Kidney epithelial cell (primary cell): ENCODE data around the gene MANBA. TPM values are rescaled to one million over a fixed set of nuclear protein-coding genes. Genes with fewer than 3 reads are reported as not detected.
"Not testable (repeated sequence)": the region's sequence is repeated elsewhere in the genome, so short reads cannot be mapped to it uniquely, and the experiment has no call there.

Source experiments
- DNase-seq: peaks from one replicate; pipeline ENCODE4 v3.0.0-alpha.2; 2010; ENCODE audit warnings: low read depth
- H3K27me3 ChIP-seq: 2 replicates; pipeline ENCODE4 v1.6.0; 2011; ENCODE audit warnings: low read length; ENCODE audit not compliant: control insufficient read depth, insufficient read depth
- H3K36me3 ChIP-seq: 2 replicates; pipeline ENCODE4 v1.5.1; 2011; ENCODE audit warnings: low read length; ENCODE audit not compliant: control insufficient read depth, insufficient read depth
- H3K4me3 ChIP-seq: 2 replicates; pipeline ENCODE4 v1.5.1; 2011; ENCODE audit warnings: low read depth, mild to moderate bottlenecking, control low read depth, low read length
- total RNA-seq: library from RNA; depleted of rRNA; stranded (reverse); fragments of >200 nt; gene quantifications from 2 replicates; pipeline ENCODE4 v1.2.3, GENCODE V29; 2015
- TF ChIP-seq, protein P1 (sequence below): IDR thresholded peaks from 2 replicates; pipeline ENCODE4 v1.5.1; 2011; ENCODE audit warnings: mild to moderate bottlenecking, moderate library complexity, low read length, control low read depth, inconsistent platforms; ENCODE audit not compliant: insufficient read depth, poor library complexity, severe bottlenecking

The MANBA gene
- total RNA-seq, 1 donor from 2014 or later = 14.7 TPM

DNA sequence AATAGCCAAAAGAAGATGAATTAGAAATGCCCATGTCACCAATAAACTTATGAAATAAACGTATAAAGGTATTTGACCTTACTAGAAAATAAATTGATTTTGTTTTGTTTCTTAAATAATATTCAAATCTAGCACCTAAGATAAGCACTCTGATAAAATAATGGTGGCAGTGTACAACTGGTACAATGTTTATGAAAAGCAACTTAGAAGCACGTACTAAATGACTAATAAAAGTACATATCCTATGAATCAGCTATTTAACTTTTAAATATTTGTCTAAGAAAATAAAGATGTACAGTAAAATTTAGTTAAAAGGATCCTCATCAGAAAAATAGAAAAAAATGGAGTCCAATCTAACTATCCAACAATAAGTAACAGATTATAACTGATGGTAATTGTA is 6.7 kb downstream of the MANBA start:
- no peaks in the 10 kb centered on the region for H3K36me3 ChIP-seq
- TF ChIP-seq, protein P1, sequence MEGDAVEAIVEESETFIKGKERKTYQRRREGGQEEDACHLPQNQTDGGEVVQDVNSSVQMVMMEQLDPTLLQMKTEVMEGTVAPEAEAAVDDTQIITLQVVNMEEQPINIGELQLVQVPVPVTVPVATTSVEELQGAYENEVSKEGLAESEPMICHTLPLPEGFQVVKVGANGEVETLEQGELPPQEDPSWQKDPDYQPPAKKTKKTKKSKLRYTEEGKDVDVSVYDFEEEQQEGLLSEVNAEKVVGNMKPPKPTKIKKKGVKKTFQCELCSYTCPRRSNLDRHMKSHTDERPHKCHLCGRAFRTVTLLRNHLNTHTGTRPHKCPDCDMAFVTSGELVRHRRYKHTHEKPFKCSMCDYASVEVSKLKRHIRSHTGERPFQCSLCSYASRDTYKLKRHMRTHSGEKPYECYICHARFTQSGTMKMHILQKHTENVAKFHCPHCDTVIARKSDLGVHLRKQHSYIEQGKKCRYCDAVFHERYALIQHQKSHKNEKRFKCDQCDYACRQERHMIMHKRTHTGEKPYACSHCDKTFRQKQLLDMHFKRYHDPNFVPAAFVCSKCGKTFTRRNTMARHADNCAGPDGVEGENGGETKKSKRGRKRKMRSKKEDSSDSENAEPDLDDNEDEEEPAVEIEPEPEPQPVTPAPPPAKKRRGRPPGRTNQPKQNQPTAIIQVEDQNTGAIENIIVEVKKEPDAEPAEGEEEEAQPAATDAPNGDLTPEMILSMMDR = no peak
- no peak for DNase-seq

DNA sequence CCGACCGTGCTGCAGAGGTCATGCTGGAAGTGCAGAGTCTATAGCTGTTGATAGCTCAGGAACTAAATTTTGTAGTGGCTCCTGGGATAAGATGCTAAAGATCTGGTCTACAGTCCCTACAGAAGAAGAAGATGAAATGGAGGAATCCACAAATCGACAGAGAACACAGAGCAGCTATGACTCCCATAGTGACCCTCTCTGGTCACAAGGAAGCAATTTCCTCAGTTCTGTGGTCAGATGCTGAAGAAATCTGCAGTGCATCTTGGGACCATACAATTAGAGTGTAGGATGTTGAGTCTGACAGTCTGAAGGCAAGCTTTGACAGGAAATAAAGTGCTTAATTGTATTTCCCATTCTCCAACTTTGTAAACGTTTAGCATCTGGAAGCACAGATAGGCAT is 8.8 kb downstream of the MANBA start:
- no peak for DNase-seq
- no peaks in the 10 kb centered on the region for H3K27me3 ChIP-seq
- TF ChIP-seq, protein P1 = no peak
- H3K36me3 ChIP-seq = no peaks in the 10 kb centered on the region
- no peak overlapping the region for H3K4me3 ChIP-seq

More for the DNA sequence above, 6.7 kb downstream of the MANBA start:
- H3K4me3 ChIP-seq = no peak overlapping the region
- H3K27me3 ChIP-seq = no peaks in the 10 kb centered on the region

DNA sequence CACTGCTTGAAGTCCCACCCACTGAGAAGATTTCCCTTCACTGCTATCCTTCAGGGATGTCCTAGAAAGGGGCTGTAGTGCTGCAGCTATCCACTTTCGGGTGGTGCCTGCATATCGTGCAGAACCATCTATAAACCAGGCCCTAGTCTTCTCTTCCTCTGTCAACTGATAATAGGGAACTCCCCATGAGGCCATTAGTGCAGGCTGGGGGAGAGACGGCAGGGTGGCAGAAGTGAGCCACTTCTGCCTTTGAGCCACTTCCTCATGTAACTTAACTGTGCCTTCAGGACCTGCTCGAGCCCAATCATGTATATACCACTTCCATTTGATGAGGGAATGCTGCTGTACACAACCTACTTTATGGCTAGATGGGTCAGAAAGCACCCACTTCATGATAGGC is 17.4 kb downstream of the MANBA start:
- not testable (repeated sequence) for H3K36me3 ChIP-seq, H3K27me3 ChIP-seq, H3K4me3 ChIP-seq, DNase-seq

DNA sequence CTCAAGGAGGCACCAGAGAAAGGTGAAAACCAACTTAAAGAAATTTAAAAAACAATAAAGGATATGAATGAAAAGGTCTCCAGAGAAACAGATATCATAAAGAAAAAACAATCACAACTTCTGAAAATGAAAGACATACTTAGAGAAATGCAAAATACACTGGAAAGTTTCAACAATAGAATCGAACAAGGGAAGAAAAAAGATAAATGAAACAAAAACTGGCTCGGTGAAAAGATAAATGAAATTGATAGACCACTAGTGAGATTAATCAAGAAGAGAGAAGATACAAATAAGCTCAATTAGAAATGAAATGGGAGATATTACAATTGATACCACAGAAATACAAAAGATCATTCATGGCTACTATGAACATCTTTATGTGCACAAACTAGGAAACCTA is 22.0 kb downstream of the MANBA start:
- H3K36me3 ChIP-seq, H3K4me3 ChIP-seq, DNase-seq, H3K27me3 ChIP-seq: not testable (repeated sequence)

DNA sequence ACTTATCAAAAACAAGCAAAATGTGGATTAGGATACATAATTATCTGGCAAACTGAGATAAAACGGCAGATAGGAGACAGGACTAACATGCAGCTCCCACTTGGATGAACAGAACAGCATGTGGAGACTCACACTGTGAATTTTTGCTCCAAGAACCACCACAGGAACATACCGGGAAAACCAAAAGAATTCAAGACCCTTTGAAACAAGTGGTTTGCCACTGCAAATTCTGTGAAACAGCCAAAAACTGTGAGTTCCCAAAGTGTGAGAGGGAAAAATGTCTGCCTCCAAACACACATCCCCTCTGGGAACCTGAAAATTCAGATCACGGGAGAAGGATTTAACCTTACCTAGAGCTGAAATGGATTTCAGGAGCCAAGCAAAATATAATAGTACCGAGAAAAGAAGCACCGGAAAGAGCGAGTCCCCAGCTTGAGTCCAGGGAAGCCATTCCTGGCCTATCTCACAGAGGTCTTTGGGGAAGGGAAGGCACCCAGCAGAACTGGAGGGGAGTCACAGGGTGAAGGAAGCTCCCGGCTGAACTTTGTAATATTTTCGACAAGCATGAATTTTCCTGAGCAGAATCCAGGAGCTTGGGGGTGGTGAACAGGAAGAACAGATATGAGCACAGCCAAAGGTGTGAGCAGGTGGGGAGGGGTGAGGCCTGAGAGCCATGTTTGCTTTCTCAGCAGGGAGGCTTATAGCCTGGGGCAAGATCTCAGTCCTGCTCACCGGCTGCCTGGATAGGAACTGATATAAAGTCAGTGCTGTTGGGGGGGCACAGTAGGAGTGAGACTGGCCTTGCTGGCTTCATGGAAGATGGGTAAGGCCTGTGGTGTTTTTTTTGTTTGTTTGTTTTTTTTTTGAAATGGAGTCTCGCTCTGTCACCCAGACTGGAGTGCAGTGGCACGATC is 23.9 kb downstream of the MANBA start:
- Histone ChIP-seq H3K27me3 (no peaks in the 10 kb centered on the region), H3K4me3 (no peak overlapping the region), H3K36me3 (no peaks in the 10 kb centered on the region)
- TF ChIP-seq, protein P1 = no peak
- DNase-seq = no peak

DNA sequence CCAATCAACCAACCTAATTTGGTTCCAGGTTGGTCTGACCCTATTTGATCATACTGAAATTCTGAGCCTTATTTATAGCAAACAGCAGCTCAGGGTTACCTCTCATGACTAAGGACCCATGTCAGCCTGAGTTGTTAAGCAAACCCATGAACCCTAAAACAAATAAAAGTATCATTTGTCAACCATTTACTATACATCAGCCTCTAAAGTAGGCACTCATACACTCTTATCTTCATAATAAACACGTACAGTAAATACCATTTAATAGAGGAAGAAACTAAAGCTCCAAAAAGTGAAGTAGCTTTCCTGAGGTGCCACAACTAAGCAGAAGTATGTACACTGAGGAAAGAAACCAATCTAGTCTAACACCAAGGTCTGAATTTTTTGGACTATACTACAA is 25.2 kb downstream of the MANBA start:
- DNase-seq = no peak
- Histone ChIP-seq H3K36me3 (no peaks in the 10 kb centered on the region), H3K4me3 (no peak overlapping the region), H3K27me3 (no peaks in the 10 kb centered on the region)
- TF ChIP-seq, protein P1 = no peak
